ENCODE results near the gene GRB7.
A peak's percentile ranks its signal among the peaks of the same experiment; 100 is the strongest.
"Not testable (repeated sequence)": the region's sequence is repeated elsewhere in the genome, so short reads cannot be mapped to it uniquely, and the experiment has no call there.

Gene GRB7

GRCh38 chr17:39738983-39739884 lies 1.5 kb downstream of the GRB7 start:
- Mint-ChIP-seq H3K4me3 (peak overlapping the region; percentile 78), H3K36me3 (no peaks in the 10 kb centered on the region), H3K27me3 (peaks cover 62% of the 10 kb centered on the region), H3K4me1 (peaks cover 34% of the 10 kb centered on the region), H3K27ac (peak overlapping the region; percentile 74), H3K9me3 (no peaks in the 10 kb centered on the region)
- no peak for ATAC-seq

- H3K27me3 Mint-ChIP-seq: peaks cover 62% of the 10 kb centered on the region
- no peak overlapping the region for H3K4me3 Mint-ChIP-seq
- ATAC-seq: no peak
- no peaks in the 10 kb centered on the region for H3K36me3 Mint-ChIP-seq
- no peak overlapping the region for H3K27ac Mint-ChIP-seq
- H3K4me1 Mint-ChIP-seq: peaks cover 34% of the 10 kb centered on the region
- no peaks in the 10 kb centered on the region for H3K9me3 Mint-ChIP-seq
These were observed 2.2 kb downstream of the GRB7 start for GRCh38 chr17:39739885-39740356.

GRCh38 chr17:39740357-39741111 lies 2.8 kb downstream of the GRB7 start:
- no peaks in the 10 kb centered on the region for H3K36me3 Mint-ChIP-seq

GRCh38 chr17:39742126-39742855 lies 4.6 kb downstream of the GRB7 start:
- H3K36me3 Mint-ChIP-seq: no peaks in the 10 kb centered on the region
- peaks cover 34% of the 10 kb centered on the region for H3K4me1 Mint-ChIP-seq
- H3K27me3 Mint-ChIP-seq: peaks cover 62% of the 10 kb centered on the region
- H3K9me3 Mint-ChIP-seq: no peaks in the 10 kb centered on the region
- no peak for ATAC-seq
- H3K27ac Mint-ChIP-seq: no peak overlapping the region
- no peak overlapping the region for H3K4me3 Mint-ChIP-seq

More at GRCh38 chr17:39740357-39741111, 2.8 kb downstream of the GRB7 start:
- peaks cover 62% of the 10 kb centered on the region for H3K27me3 Mint-ChIP-seq
- H3K27ac Mint-ChIP-seq: no peak overlapping the region
- H3K4me1 Mint-ChIP-seq: peaks cover 34% of the 10 kb centered on the region
- H3K9me3 Mint-ChIP-seq: no peaks in the 10 kb centered on the region
- ATAC-seq: no peak
- no peak overlapping the region for H3K4me3 Mint-ChIP-seq

- ATAC-seq: no peak
- Mint-ChIP-seq H3K36me3 (no peaks in the 10 kb centered on the region), H3K27me3 (peaks cover 55% of the 10 kb centered on the region), H3K4me3 (no peak overlapping the region), H3K4me1 (peaks cover 30% of the 10 kb centered on the region), H3K9me3 (no peaks in the 10 kb centered on the region), H3K27ac (no peak overlapping the region)
These were observed 5.2 kb downstream of the GRB7 start for GRCh38 chr17:39742856-39743436.

- H3K36me3 Mint-ChIP-seq: no peaks in the 10 kb centered on the region
- no peak overlapping the region for H3K27ac Mint-ChIP-seq
- H3K27me3 Mint-ChIP-seq: peaks cover 42% of the 10 kb centered on the region
- ATAC-seq: no peak
- H3K4me1 Mint-ChIP-seq: peaks cover 17% of the 10 kb centered on the region
- no peaks in the 10 kb centered on the region for H3K9me3 Mint-ChIP-seq
- H3K4me3 Mint-ChIP-seq: no peak overlapping the region
These were observed 6.5 kb downstream of the GRB7 start for GRCh38 chr17:39744075-39744835.

- H3K9me3 Mint-ChIP-seq: no peaks in the 10 kb centered on the region
- peaks cover 37% of the 10 kb centered on the region for H3K27me3 Mint-ChIP-seq
- H3K27ac Mint-ChIP-seq: no peak overlapping the region
- H3K36me3 Mint-ChIP-seq: no peaks in the 10 kb centered on the region
- H3K4me3 Mint-ChIP-seq: no peak overlapping the region
- ATAC-seq: no peak
- H3K4me1 Mint-ChIP-seq: peaks cover 12% of the 10 kb centered on the region
These were observed 7.1 kb downstream of the GRB7 start for GRCh38 chr17:39744836-39745215.

- H3K9me3 Mint-ChIP-seq: no peaks in the 10 kb centered on the region
- no peaks in the 10 kb centered on the region for H3K36me3 Mint-ChIP-seq
- H3K4me3 Mint-ChIP-seq: no peak overlapping the region
- peak; percentile 9 for ATAC-seq
- no peak overlapping the region for H3K27ac Mint-ChIP-seq
- H3K27me3 Mint-ChIP-seq: peaks cover 29% of the 10 kb centered on the region
- peaks cover 5% of the 10 kb centered on the region for H3K4me1 Mint-ChIP-seq
These were observed 7.8 kb downstream of the GRB7 start for GRCh38 chr17:39745335-39746144.

- Mint-ChIP-seq H3K9me3 (no peaks in the 10 kb centered on the region), H3K27me3 (peaks cover 24% of the 10 kb centered on the region), H3K27ac (no peak overlapping the region), H3K4me1 (no peaks in the 10 kb centered on the region), H3K4me3 (no peak overlapping the region), H3K36me3 (no peaks in the 10 kb centered on the region)
- ATAC-seq: no peak
These were observed 8.4 kb downstream of the GRB7 start for GRCh38 chr17:39746145-39746461.

- no peak for ATAC-seq
- no peak overlapping the region for H3K27ac Mint-ChIP-seq
- H3K27me3 Mint-ChIP-seq: peaks cover 7% of the 10 kb centered on the region
- H3K36me3 Mint-ChIP-seq: no peaks in the 10 kb centered on the region
- H3K9me3 Mint-ChIP-seq: no peaks in the 10 kb centered on the region
- H3K4me3 Mint-ChIP-seq: no peak overlapping the region
- H3K4me1 Mint-ChIP-seq: peaks cover 10% of the 10 kb centered on the region
These were observed 10.0 kb downstream of the GRB7 start for GRCh38 chr17:39747745-39748144.

GRCh38 chr17:39748444-39749034 lies 10.8 kb downstream of the GRB7 start:
- not testable (repeated sequence) for ATAC-seq, H3K27ac Mint-ChIP-seq, H3K36me3 Mint-ChIP-seq, H3K27me3 Mint-ChIP-seq, H3K9me3 Mint-ChIP-seq, H3K4me3 Mint-ChIP-seq
- peaks cover 17% of the 10 kb centered on the region for H3K4me1 Mint-ChIP-seq

GRCh38 chr17:39750131-39751015 lies 12.6 kb downstream of the GRB7 start:
- no peaks in the 10 kb centered on the region for H3K27me3 Mint-ChIP-seq
- peak overlapping the region; percentile 20 for H3K27ac Mint-ChIP-seq
- H3K36me3 Mint-ChIP-seq: no peaks in the 10 kb centered on the region
- H3K4me3 Mint-ChIP-seq: no peak overlapping the region
- no peak for ATAC-seq
- H3K9me3 Mint-ChIP-seq: no peaks in the 10 kb centered on the region
- H3K4me1 Mint-ChIP-seq: peaks cover 27% of the 10 kb centered on the region
